OCI-LY1 (cell line): ENCODE measurements around the gene KRTAP10-12.

ENCODE experiments used
- H2AFZ ChIP-seq: fragments of 200-600 bp; sonication (generic), shearing (Covaris generic); 2 replicates; pipeline ENCODE4 v1.6.0; 2014; ENCODE audit warnings: antibody characterized with exemption, mild to moderate bottlenecking, low read length
- H3F3A ChIP-seq: fragments of 200-600 bp; sonication (generic), shearing (Covaris generic); 2 replicates; pipeline ENCODE4 v1.6.0; 2014; ENCODE audit warnings: mild to moderate bottlenecking, antibody characterized with exemption, low read length, moderate library complexity; ENCODE audit not compliant: insufficient read depth
- H3K27ac ChIP-seq: fragments of 200-600 bp; sonication (generic); 2 replicates; pipeline ENCODE4 v1.5.1; 2014; ENCODE audit warnings: low read length, mixed run types, mild to moderate bottlenecking, low read depth; ENCODE audit not compliant: poor library complexity, severe bottlenecking
- H3K27me3 ChIP-seq: fragments of 200-600 bp; sonication (generic); 2 replicates; pipeline ENCODE4 v1.6.0; 2014; ENCODE audit warnings: antibody characterized with exemption, mild to moderate bottlenecking, low read length, moderate library complexity; ENCODE audit not compliant: insufficient read depth
- H3K36me3 ChIP-seq: fragments of 200-600 bp; sonication (generic); 2 replicates; pipeline ENCODE4 v1.6.1; 2014; ENCODE audit warnings: mild to moderate bottlenecking, antibody characterized with exemption, low read length, moderate library complexity, mixed read lengths; ENCODE audit not compliant: insufficient read depth
- H3K4me1 ChIP-seq: fragments of 200-600 bp; sonication (generic); 2 replicates; pipeline ENCODE4 v1.5.1; 2014; ENCODE audit warnings: mild to moderate bottlenecking, low read length, moderate library complexity; ENCODE audit not compliant: insufficient read depth, severe bottlenecking
- H3K4me2 ChIP-seq: fragments of 200-600 bp; sonication (generic), shearing (Covaris generic); 2 replicates; pipeline ENCODE4 v1.6.1; 2014; ENCODE audit warnings: low read length
- H3K4me3 ChIP-seq: fragments of 200-600 bp; sonication (generic); 2 replicates; pipeline ENCODE4 v1.5.1; 2014; ENCODE audit warnings: low read length, low read depth, mild to moderate bottlenecking, mixed read lengths; ENCODE audit not compliant: poor library complexity, severe bottlenecking
- H3K79me2 ChIP-seq: fragments of 200-600 bp; shearing (Covaris generic); 2 replicates; pipeline ENCODE4 v1.6.1; 2016; ENCODE audit warnings: mixed run types, low read length, mixed read lengths; ENCODE audit not compliant: insufficient read depth
- H3K9ac ChIP-seq: fragments of 200-600 bp; sonication (generic), shearing (Covaris generic); 2 replicates; pipeline ENCODE4 v1.6.1; 2014; ENCODE audit warnings: mild to moderate bottlenecking, low read length, mixed read lengths
- H3K9me2 ChIP-seq: fragments of 200-600 bp; sonication (generic), shearing (Covaris generic); 2 replicates; pipeline ENCODE4 v1.6.1; 2014; ENCODE audit warnings: low read depth, mild to moderate bottlenecking, low read length, mixed read lengths
- H3K9me3 ChIP-seq: fragments of 200-600 bp; shearing (Covaris generic); 2 replicates; pipeline ENCODE4 v1.6.1; 2014; ENCODE audit warnings: low read length, mixed read lengths
- H4K20me1 ChIP-seq: fragments of 200-600 bp; sonication (generic), shearing (Covaris generic); 2 replicates; pipeline ENCODE4 v1.6.0; 2016; ENCODE audit warnings: mild to moderate bottlenecking, low read length; ENCODE audit not compliant: insufficient read depth
- CTCF ChIP-seq: fragments of 200-600 bp; sonication (generic), shearing (Covaris generic); IDR thresholded peaks from 2 replicates; pipeline ENCODE4 v1.5.1; 2017; ENCODE audit warnings: mild to moderate bottlenecking, antibody characterized with exemption, low read length, moderate library complexity, mixed read lengths
- EZH2 ChIP-seq: fragments of 200-600 bp; sonication (generic), shearing (Covaris generic); IDR thresholded peaks from 2 replicates; pipeline ENCODE4 v1.8.0; 2017; ENCODE audit warnings: borderline replicate concordance, mixed run types, mild to moderate bottlenecking, antibody characterized with exemption, low read length, moderate library complexity, mixed read lengths

The KRTAP10-12 gene

DNA sequence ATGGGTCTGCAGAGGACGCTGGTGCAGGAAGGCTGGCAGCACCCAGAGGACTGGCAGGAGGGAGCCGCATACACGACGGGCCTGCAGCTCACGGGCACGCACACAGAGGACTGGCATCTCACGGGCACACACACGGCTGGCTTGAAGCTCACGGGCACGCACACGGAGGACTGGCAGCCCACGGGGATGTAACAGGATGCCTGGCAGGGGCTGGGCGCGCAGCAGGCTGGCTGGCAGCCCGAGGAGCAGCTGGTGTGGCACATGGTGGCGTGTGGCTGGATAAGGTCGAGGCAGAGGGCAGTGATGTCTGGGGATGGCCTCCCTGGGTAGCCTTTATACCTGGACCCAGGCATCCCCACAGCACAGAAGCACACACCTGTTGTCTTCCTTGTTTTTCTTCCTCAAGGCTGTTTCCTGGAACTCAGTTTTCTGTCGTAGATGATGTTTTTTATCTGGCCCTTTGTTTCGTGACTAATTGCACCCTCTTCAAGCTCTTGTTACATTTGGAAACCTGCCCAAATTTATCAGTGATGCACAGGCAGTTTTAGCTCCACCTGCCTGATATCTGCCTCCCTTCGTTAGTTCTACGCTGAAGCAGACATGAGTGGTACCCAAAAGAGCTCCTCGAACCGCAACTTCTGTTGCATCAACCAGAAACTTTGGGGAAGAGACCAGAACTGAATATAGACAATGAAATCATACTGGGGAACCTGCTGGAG is 15.0 kb upstream of the KRTAP10-12 start, which contains the start of gene KRTAP12-1:
Gene KRTAP12-1 (minus strand): TSS at position 303 of the 719 bp plus-strand sequence. CDS start 40 bp downstream, at position 263.
- H3K4me1 ChIP-seq = no peaks in the 10 kb centered on the region
- H3K9ac ChIP-seq = no peak within 1 kb of the TSS
- no peaks in the 10 kb centered on the region for H3K9me3 ChIP-seq
- H2AFZ ChIP-seq = no peak within 1 kb of the TSS
- no peak for TF ChIP-seq CTCF
- no peak for TF ChIP-seq EZH2
- H3K27me3 ChIP-seq = no peaks in the 10 kb centered on the region
- no peaks in the 10 kb centered on the region for H4K20me1 ChIP-seq
- H3K36me3 ChIP-seq = no peaks in the 10 kb centered on the region
- no peaks in the 10 kb centered on the region for H3K9me2 ChIP-seq
- H3K79me2 ChIP-seq = no peaks in the 10 kb centered on the region
- no peak within 1 kb of the TSS for H3K4me2 ChIP-seq
- H3K4me3 ChIP-seq = no peak within 1 kb of the TSS
- no peak within 1 kb of the TSS for H3K27ac ChIP-seq
- H3F3A ChIP-seq = no peaks in the 10 kb centered on the region

DNA sequence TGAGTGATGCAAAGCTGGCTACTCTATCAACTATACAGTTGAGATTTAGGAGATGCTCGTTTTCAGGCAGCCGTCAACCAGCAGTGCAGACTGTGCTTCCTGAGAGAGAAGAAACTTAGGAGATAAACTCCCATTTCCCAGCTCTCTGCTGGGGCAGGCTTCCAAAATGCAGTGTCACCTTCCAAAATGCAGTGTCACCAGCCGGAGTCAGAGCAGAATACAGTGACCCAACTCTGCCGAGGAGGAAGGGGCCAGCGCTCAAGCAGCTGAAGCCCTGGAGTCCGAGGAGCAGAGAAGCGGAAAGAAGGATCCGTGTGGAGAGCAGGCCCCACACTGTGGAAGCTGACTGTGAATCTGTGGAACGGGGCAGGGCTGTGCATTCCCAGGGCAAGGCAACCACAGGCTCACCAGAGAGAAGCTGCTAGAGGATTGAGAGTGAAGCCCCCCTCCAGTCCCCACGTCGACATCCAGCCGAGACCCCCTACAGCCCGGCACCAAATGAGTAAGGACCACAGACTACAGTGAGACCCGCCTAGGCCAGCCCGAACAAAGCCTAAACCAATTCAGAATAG is 14.3 kb upstream of the KRTAP10-12 start:
- Histone ChIP-seq H3F3A (no peaks in the 10 kb centered on the region), H3K4me1 (no peaks in the 10 kb centered on the region), H3K79me2 (no peaks in the 10 kb centered on the region), H3K4me3 (no peak overlapping the region), H4K20me1 (no peaks in the 10 kb centered on the region), H3K9ac (no peak overlapping the region), H2AFZ (no peak overlapping the region), H3K27ac (no peak overlapping the region), H3K27me3 (no peaks in the 10 kb centered on the region; the same call in 1 of the 2 replicates), H3K9me3 (no peaks in the 10 kb centered on the region), H3K36me3 (no peaks in the 10 kb centered on the region), H3K4me2 (no peak overlapping the region), H3K9me2 (no peaks in the 10 kb centered on the region)
- TF ChIP-seq CTCF = no peak
- no peak for TF ChIP-seq EZH2

GRCh38 chr21:44684077-44684476 is 12.9 kb upstream of the KRTAP10-12 start:
- H3K4me2 ChIP-seq = no peak overlapping the region
- H3F3A ChIP-seq = no peaks in the 10 kb centered on the region
- no peaks in the 10 kb centered on the region for H3K9me3 ChIP-seq
- H3K9me2 ChIP-seq = no peaks in the 10 kb centered on the region
- peaks cover 3% of the 10 kb centered on the region; the same call in 1 of the 2 replicates for H3K27me3 ChIP-seq
- H3K79me2 ChIP-seq = no peaks in the 10 kb centered on the region
- no peaks in the 10 kb centered on the region for H3K36me3 ChIP-seq
- H2AFZ ChIP-seq = no peak overlapping the region
- no peaks in the 10 kb centered on the region for H3K4me1 ChIP-seq
- TF ChIP-seq EZH2 = no peak
- TF ChIP-seq CTCF = no peak
- no peak overlapping the region for H3K27ac ChIP-seq
- no peaks in the 10 kb centered on the region for H4K20me1 ChIP-seq
- no peak overlapping the region for H3K9ac ChIP-seq
- no peak overlapping the region for H3K4me3 ChIP-seq
